CD1c-positive myeloid dendritic cell (primary cell): Measurements from ENCODE around the gene LENG9.
"Not testable (repeated sequence)": the region's sequence is repeated elsewhere in the genome, so short reads cannot be mapped to it uniquely, and the experiment has no call there.

Experiments used
- DNase-seq: peaks from one replicate; pipeline ENCODE4 v3.0.0-alpha.2; 2016; ENCODE audit errors: extremely low spot score

The LENG9 gene

DNA sequence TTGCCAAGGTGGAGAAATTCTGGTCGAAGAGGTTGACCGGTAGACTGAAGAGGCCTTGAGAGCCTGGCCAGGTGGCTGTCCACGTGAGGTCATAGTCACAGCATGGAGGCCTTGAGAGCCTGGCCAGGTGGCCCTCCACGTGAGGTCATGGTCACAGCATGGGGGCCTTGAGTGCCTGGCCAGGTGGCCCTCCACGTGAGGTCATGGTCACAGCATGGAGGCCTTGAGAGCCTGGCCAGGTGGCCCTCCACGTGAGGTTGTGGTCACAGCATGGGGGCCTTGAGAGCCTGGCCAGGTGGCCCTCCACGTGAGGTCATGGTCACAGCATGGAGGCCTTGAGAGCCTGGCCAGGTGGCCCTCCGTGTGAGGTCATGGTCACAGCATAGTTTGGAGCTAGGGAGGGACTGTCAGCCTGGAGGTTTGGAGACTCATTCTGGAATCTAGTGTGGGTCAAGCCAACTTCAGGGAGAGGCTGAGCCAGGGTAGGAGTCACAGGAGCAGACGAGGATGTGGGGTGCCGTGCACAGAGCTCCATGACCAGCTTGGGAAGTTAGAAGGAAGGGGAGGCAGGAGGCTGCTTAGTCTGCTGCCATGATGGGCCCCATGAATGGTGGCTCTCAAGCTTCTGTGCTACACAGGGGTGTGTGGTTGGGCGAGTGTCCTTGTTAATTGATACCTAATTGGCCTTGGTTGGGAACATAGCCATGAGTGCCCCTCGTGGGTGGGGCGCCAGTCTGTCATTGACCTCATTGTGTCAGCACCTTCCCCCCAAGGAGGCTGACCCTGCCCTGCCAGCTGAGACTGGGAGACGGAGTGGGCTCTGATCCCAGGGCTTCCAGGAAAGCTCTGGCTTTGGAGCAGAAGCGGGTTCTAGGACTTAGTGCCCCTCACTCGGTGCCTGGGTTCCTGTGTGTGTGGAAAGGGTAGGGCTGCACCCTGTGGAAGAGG lies 4.0 kb downstream of the LENG9 start:
- no peak for DNase-seq

DNA sequence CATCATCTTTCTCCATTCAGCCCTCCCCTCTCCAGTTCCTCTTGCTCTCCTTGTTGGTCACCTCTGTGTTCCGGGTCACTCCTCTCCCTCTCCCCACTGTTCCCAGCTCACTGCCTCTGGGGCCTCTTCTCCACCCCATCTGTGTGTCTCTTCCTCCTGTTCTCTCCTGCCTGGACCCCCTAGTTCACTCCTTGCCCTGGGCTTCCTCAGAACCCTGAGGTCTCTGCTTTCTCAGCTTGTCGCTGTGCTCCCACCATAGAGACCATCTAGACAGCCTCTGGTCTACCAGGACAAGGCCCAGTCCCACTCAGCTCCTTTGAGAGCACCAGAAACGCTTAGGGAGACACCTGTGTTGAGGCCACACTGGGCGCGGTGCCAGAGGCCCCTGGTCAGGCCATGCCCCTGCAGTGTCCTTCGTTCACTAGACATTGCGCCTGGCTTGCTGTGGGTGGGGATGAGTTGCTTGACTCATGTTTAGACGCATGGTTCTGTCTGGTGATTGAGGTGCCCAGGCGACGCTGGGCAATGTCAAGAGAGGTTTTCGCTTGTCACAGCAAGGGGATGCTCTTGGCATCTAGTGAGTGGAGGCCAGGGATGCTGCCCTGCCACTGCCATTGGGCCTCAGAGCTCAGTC lies 4.8 kb downstream of the LENG9 start:
- DNase-seq = no peak

DNA sequence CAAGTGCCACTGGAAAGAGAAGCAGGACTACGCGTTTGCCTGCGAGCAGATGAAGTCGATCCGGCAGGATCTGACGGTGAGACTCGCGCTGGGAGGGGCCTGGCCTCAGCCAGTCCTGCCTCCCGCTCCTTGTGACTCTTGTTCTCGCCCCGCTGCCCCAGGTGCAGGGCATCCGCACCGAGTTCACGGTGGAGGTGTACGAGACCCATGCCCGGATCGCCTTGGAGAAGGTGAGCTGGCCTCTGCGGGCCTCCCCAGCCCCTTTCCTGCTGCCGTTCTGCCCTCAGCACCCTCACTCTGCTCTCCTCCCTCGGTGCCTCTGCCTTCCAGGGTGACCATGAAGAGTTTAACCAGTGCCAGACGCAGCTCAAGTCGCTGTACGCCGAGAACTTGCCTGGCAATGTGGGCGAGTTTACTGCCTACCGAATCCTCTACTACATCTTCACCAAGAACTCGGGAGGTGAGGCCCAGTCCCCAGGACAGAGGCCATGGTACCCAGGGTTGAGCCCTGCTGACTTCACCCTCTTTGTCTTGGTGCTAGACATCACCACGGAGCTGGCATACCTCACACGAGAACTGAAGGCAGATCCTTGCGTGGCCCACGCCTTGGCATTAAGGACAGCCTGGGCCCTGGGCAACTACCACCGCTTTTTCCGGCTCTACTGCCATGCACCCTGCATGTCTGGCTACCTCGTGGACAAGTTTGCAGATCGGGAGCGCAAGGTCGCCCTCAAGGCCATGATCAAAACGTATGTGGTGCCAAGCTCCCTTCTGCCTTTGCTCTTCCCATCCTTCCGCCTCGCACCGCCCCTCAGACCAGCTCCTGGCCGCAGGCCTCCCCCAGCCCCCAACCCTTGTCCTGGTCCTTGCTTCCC lies 5.6 kb downstream of the LENG9 start:
- no peak for DNase-seq

DNA sequence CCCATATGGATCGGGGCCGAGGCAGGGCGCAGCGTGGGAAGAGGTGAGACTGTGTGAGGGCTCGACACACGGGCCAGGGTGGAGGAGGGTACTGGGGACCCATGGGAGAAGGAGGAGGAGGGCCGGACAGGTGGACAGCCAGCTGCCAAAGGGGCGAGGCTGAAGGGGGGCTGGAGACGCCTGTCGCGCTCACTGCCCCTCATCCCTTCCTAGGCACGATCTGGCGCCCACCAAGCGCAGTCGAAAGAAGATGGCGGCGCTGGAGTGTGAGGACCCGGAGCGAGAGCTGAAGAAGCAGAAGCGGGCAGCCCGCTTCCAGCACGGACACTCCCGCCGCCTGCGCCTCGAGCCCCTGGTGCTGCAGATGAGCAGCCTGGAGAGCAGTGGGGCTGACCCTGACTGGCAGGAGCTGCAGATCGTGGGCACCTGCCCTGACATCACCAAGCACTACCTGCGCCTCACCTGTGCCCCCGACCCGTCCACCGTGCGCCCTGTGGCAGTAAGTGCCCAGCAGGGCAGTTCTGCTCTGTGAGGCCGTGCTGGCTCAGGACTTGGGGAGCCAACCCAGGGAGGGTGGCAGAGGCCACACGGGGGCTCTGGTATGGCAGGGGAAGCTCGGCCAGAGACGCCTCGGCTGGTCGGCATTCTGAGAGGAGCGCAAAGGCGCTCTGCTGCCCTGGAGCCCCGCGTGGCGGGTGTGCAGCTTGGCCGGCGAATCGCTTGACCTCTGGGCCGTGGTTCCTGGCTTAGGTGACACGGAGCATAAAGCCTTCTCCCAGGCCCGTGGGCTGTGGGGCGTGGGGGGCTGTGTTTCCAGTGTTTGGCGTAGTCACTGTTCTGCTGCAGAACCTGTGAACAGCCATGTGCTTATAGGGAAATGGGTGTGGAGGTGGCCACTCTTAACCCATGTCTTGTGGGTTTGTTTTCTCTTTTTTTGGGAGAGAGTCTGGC lies 6.9 kb downstream of the LENG9 start:
- no peak for DNase-seq

DNA sequence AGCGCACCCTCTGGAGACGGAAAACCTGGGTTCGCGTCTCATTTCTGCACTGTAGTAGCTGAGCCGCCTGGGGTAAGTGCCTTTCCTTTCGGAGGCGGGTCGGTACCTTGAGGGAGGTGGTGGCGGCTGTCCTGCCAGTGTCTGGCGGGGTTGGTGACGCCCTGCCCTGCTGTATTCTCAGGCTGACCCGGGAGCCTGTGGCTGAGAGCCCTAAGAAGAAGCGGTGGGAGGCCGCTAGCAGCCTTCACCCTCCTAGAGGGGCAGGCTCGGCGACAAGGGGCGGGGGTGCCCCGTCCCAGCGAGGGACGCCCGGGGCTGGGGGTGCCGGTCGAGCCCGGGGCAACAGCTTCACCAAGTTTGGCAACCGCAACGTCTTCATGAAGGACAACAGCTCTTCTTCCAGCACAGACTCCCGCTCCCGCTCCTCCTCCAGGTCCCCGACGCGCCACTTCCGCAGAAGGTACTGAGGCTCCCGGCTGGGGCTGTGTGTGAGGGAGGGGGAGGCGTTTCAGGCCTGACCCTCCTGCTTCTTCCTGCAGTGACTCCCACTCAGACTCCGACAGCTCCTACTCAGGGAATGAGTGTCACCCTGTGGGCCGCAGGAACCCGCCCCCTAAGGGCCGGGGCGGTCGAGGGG lies 7.7 kb downstream of the LENG9 start:
- DNase-seq = no peak

DNA sequence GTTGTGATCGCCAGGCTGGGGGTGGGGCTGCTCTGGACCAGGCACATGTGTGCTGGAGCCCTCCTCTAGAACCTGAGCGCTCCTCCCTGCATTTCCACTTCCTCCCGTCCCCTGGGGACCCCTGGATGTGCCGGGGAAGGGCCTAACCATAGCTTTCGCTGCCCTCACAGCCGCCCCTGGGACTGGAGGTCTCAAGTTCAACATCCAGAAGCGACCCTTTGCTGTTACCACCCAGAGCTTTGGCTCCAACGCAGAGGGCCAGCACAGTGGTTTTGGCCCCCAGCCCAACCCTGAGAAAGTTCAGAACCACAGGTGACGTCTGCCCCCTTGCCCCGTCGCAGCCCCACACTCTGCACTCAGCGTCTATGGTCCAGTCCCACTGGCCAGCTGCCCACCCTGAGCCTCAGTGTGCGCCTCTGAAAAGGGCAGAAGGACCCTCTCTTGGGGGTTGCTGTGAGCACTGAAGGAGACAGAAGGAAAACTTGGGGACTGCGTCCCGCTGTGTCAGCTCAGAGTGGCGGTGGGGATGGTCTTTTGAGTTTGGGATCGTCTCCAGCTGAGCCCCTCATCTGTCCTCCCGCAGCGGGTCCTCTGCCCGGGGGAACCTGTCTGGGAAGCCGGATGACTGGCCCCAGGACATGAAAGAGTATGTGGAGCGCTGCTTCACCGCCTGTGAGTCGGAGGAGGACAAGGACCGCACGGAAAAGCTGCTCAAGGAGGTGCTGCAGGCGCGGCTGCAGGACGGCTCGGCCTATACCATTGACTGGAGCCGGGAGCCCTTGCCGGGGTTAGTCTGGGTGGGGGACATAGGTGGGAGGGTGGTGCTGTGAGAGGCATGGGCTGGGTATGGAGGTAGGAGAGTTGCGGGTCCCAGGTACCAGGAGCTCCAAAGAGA lies 8.6 kb downstream of the LENG9 start:
- DNase-seq = no peak

DNA sequence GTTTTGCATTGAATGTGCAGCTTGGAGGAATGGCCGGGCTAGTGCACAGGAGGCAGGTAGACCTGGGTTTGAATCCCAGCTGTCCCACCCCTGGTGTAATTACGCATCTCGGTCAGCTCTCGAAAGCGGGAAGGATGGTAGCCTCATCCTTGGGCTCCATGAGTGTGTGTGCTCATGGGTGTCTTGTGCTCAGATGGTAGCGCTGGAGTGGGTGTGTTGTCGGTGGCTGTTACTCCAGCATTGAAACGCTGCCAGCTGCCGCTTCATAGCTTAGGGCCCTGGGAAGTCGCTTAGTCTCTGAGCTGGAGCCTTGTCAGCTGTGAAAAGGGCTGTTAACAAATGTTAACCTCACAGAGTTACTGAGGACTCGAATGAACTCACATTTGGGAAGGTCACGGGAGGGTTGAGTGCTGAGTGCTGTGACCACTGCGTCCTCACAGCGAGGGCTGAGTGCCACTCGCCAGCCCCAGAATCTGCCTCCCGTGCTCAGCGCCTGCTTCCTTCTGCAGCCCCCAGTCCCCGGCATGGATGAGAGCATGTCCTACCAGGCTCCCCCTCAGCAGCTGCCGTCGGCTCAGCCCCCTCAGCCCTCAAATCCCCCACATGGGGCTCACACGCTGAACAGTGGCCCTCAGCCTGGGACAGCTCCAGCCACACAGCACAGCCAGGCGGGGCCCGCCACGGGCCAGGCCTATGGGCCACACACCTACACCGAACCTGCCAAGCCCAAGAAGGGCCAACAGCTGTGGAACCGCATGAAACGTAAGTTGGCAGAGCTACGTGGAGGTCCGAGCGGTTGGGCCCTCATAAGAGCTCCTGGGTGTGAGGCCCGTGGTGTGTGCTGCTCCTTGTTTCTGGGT lies 9.4 kb downstream of the LENG9 start:
- no peak for DNase-seq

DNA sequence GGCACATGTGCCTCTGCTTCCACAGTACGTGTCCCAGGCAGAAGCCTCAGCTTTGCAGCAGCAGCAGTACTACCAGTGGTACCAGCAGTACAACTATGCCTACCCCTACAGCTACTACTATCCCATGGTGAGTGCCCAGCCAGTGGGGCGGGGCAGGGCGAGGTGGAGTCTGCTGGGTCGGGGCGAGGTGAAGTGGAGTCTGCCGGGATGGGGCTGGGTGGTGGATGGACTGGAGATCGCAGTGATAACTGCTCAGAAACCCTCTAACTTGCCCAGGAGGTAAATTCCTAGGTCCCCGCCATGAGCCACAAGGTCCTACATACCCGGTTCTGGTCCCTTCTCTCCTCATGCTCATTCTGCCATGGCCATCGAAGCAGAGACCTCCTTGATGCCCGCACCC lies 11.0 kb downstream of the LENG9 start:
- no peak for DNase-seq

DNA sequence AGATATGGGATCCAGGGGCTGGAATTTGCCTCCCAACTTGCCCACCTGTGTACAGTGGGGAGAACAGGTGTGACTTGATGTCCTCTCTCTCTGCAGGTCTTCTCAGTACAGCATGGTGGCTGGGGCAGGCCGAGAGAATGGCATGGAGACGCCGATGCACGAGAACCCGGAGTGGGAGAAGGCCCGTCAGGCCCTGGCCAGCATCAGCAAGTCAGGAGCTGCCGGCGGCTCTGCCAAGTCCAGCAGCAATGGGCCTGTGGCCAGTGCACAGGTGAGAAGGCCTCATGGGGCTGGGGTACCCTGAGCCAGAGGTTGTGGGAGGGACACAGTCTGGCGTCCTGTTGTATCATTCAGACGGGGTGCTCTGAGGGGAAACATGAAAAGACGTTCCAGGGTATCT lies 11.6 kb downstream of the LENG9 start:
- no peak for DNase-seq

DNA sequence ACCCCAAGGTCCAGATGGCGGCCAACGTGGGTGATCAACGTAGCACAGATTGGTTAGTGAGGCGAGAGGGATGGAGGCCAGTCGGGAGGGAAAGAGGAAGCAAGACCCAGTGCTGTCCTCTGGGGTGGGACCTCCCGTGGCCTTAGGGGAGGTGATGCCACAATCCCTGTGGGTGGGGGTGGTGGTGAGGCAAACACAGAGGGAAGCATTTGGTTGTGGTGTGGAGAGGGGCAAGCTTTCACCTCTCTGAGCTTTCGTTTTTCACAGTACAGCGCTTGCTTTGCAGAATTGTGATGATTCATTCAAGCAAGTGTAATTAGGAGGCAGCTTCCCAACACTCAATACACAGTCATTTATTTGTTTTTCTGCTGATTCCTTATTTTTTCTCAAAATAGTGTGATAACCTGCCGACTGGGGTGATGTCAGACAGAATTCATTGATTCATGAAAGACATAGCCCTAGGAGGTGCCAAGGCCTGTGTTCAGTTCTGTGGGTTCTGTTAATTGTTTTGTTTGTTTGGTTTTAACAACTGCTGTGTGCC lies 12.2 kb downstream of the LENG9 start:
- peak; percentile 86 for DNase-seq

DNA sequence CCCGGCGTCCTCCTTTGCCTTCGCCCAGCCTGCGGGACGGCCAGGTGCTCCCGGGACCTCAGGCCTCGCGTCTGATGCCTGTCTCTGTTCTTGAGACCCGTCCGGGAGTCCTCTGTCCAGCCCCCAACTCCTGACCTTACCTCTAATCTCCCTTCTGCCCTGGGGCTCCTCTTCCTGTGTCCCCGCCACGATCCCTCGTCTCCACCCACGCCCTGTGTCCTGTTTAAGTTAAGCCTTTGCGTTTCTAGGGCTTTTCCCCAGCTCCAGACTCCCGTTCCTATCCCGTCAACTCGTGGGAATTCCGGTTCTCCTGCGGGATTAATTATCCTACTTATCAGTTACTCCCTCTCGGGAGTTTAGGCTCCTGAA lies 13.9 kb downstream of the LENG9 start:
- peak; percentile 39 for DNase-seq

DNA sequence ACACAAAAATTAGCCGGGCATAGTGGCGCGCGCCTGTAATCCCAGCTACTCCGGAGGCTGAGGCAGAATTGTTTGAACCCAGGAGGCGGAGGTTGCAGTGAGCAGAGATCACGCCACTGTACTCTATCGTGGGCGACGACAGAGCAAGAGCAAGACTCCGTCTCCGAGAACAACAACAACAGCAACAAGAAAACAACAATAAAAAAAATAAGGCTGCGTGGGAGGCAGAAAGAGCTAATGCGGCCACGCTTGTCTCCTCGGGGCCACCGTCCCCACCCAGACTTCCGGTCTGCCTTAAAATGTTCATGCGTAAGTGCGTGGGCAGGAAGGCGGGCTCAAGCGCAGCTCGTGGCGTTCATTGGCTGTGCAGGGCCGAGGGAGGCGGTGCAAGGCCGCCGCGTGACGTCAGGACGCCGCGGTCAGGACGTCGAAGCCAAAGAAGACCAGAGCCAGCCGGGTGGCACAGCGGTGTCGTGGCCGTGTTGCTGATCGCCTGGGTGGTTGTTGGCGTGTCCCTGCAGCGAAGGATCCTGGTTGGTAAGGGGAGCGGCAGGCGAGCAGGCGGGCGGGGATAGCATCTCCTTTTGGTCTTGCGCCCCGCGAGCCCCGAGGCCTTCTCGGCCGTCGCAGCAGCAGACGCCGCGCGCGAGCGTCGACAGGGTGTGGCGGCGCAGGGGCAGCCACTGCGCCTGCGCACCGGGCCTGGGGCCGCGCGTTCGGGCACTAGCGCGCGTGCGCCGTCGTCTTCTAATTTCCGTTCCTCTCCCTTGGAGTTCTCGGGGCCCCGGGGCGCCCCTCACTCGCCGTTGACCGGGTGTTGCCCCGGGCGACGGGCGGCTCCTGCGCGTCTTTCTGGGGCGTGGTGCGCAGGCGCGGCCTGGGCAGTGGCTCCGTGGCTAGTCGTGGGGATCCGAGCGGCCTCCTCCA lies 14.5 kb downstream of the LENG9 start, which contains the start of gene LENG8:
TSS of gene LENG8 (plus strand) at position 426 of the 927 bp plus-strand sequence. CDS start 2,146 bp downstream, outside the sequence.
- DNase-seq = peak; percentile 99

DNA sequence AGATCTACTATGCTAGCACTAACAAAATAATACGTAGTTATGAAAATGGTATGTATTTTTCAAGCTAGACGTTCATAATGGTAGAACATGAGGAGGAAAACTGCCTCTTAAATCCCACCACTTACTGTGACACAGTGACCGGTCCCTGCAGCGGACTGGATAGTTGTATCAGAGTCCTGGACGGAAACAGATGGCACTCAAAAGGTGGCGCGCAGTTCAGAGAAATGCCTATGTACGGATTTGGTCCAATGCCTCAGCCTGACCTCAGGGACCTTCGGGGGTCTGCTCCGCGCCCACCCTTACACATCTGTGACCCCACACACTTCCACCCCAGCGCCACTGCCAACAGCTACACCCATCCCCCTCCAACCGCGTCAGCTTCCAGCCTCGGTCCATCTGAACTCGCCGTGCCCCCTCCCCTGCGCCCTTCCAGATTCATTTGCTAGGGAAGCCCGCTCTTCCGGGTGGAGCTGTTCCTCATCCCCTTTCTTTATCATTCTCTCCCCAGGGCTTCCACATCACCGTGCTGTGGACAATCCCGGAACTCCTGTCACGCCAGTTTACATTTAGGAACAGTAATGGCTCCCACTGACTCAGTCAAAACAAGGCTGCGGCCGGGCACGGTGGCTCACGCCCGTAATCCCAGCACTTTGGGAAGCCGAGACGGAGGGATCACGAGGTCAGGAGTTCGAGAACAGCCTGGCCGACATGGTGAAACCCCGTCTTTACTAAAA lies 15.4 kb downstream of the LENG9 start:
- DNase-seq = peak; percentile 70

DNA sequence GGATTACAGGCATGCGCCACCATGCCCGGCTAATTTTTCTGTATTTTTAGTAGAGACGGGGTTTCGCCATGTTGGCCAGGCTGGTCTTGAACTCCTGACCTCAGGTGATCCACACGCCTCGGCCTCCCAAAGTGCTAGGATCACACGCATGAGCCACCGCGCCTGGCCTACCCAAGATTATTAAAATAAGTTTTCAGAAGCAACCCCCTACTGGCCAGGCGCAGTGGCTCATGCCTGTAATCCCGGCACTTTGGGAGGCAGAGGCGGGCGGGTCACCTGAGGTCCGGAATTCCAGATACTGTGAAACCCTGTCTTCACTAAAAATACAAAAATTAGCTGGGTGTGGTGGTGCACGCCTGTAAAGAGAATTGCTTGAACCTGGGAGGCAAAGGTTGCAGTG lies 17.2 kb downstream of the LENG9 start:
- not testable (repeated sequence) for DNase-seq

DNA sequence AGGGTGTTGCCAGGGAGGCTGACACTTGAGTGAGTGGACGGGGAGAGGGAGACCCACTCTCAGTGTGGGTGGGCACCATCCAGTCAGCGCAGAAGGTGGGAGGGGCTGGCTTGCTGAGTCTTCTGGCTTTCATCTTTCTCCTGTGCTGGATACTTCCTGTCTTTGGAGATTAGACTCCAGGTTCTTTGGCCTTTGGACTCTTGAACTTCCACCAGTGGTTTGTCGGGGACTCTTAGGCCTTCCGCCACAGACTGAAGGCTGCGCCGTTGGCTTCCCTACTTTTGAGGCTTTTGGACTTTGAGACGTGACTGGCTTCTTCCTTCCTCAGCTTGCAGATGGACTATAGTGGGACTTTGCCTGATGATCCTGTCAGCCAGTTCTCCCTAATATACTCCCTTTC lies 18.8 kb downstream of the LENG9 start:
- no peak for DNase-seq

DNA sequence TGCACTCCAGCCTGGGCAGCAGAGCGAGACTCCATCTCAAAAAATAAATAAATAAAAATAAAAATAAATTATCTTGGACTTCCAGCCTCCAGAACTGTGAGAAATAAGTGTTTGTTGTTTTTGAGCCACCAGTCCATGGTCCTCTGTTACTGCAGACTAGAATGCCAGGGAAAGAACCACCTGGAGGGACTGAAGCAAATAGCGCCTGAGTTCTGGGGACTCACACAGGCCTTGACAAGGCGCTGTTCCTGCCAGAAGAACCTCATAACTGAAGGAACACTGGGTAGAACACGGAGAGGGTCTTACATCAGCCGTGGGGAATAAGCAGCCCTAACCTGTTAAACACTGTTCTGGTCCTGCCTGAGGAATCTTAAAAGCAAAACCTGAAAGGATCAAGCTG lies 22.9 kb downstream of the LENG9 start:
- DNase-seq = no peak
